ENCODE results near the gene SLC38A1. TPM values are rescaled to one million over a fixed set of nuclear protein-coding genes. Genes with fewer than 3 reads are reported as not detected.

Gene SLC38A1
- total and polyA plus RNA-seq, 10 donors = 26.9 to 142 (median 92.6) TPM

DNA sequence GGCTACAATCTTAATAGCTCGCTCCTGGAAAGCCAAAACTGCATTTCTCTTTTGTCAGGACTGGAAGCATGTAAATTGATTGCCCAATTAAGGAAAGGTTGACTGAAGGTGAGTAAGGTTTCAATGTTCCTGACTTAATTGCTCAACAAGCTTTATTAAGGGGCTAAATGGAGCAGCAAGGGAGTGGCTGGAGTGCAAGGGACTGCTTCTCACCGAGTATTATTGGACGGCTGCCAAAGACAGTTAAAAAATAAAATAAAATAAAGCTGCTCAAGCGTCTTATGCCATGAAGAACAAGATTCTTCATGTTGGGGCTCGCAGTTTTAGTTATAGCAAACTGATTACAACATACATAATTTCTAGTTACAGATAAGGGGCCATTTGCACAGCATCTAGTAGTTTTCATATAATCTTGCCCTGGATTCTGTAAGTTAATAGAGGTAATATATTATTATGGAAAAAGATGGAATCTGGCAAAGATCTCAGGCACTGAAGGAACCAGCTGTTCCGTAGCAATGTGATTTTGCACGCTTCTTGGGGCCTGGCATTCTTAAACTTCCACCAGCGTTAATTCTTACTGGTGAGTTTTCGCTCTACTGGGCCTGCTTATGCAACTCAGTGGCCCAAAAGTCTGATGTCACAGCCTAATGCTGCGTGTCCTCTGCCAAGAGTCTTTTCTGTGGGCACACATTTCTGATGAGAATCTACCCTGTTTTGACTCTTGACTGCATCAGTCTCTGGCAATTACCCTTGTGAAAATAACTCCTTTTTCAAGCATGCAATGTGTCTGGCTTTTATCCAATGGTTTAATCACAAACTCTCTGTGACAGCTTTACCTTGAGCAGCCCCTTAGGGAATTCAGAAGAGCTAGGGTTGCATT, 108.5 kb downstream of the SLC38A1 start:
- no peak overlapping the region for H3K27ac ChIP-seq
- H3K4me1 ChIP-seq = peaks cover 0 to 14% (median 0%) of the 10 kb centered on the region in 6 donors
- peaks cover 0 to 17% (median 12%) of the 10 kb centered on the region in 8 donors for H3K9me3 ChIP-seq
- no peaks in the 10 kb centered on the region for H3K36me3 ChIP-seq
- H3K27me3 ChIP-seq (replicated peaks in 1 of 7) = no peaks in the 10 kb centered on the region
- 71 to 87% (median 84%) methylated on average over 10 of the region's 10 CpGs for WGBS, 5 donors
- H3K4me3 ChIP-seq = no peak overlapping the region
- no peak for DNase-seq
- TF ChIP-seq POLR2A (IDR thresholded peaks at IDR 0.05) (no peak), CTCF (IDR thresholded peaks at IDR 0.05 in 8 of 11, conservative IDR thresholded peaks at IDR 0.05 in 3 of 11) (no peak), POLR2AphosphoS5 (IDR thresholded peaks at IDR 0.05) (no peak)
- intact Hi-C loops (cut with DNase I; ENCODE audit: low total_unique reads) = no loop called here

- TF ChIP-seq CTCF (IDR thresholded peaks at IDR 0.05 in 8 of 11, conservative IDR thresholded peaks at IDR 0.05 in 3 of 11) = no peak
- TF ChIP-seq POLR2AphosphoS5 (IDR thresholded peaks at IDR 0.05) = no peak
- no peak for TF ChIP-seq POLR2A (IDR thresholded peaks at IDR 0.05)
- intact Hi-C loops (cut with DNase I; ENCODE audit: low total_unique reads) = loop anchor here (10.0 kb wide), 1 partner anchor 145 kb away; no protein-coding TSS in a partner anchor
- 84 to 94% (median 92%) methylated on average over 2 of the region's 2 CpGs for WGBS, 5 donors
These were observed 109.4 kb downstream of the SLC38A1 start for GRCh38 chr12:46159309-46159901.

GRCh38 chr12:46158501-46158900, 110.3 kb downstream of the SLC38A1 start:
- H3K4me1 ChIP-seq = peaks cover 0 to 19% (median 3%) of the 10 kb centered on the region in 6 donors
- peaks cover 0 to 17% (median 12%) of the 10 kb centered on the region in 8 donors for H3K9me3 ChIP-seq
- intact Hi-C loops (cut with DNase I; ENCODE audit: low total_unique reads) = loop anchor here (10.0 kb wide), 1 partner anchor 146 kb away; no protein-coding TSS in a partner anchor
- H3K36me3 ChIP-seq = no peaks in the 10 kb centered on the region
- TF ChIP-seq CTCF (IDR thresholded peaks at IDR 0.05 in 8 of 11, conservative IDR thresholded peaks at IDR 0.05 in 3 of 11) = no peak
- TF ChIP-seq POLR2AphosphoS5 (IDR thresholded peaks at IDR 0.05) = no peak
- TF ChIP-seq POLR2A (IDR thresholded peaks at IDR 0.05) = no peak
- no peak overlapping the region for H3K4me3 ChIP-seq
- no peak overlapping the region for H3K27ac ChIP-seq
- DNase-seq = no peak
- no peaks in the 10 kb centered on the region for H3K27me3 ChIP-seq (replicated peaks in 1 of 7)
- 67 to 89% (median 83%) methylated on average over 1 of the region's 1 CpG for WGBS, 5 donors

More at GRCh38 chr12:46159309-46159901, 109.4 kb downstream of the SLC38A1 start:
- Histone ChIP-seq H3K4me3 (no peak overlapping the region), H3K36me3 (no peaks in the 10 kb centered on the region), H3K27me3 (replicated peaks in 1 of 7) (no peaks in the 10 kb centered on the region), H3K27ac (no peak overlapping the region), H3K9me3 (peaks cover 0 to 17% (median 12%) of the 10 kb centered on the region in 8 donors), H3K4me1 (peaks cover 0 to 14% (median 0%) of the 10 kb centered on the region in 6 donors)
- no peak for DNase-seq
